ENCODE measurements around the gene RAP1GAP2. TPM values are rescaled to one million over a fixed set of nuclear protein-coding genes. Genes with fewer than 3 reads are reported as not detected.

Gene RAP1GAP2
- total and polyA plus RNA-seq, 10 donors = 1.2 to 32.7 (median 14.1) TPM

- 52 to 77% (median 70%) methylated on average over 12 of the region's 12 CpGs for WGBS, 5 donors
- H3K27me3 ChIP-seq (replicated peaks in 1 of 7) = peaks cover 0 to 42% (median 0%) of the 10 kb centered on the region in 7 donors
- no peaks in the 10 kb centered on the region for H3K9me3 ChIP-seq
- DNase-seq = no peak
- intact Hi-C loops (cut with DNase I; ENCODE audit: low total_unique reads) = no loop called here
- H3K36me3 ChIP-seq = peaks cover 0 to 17% (median 0%) of the 10 kb centered on the region in 6 donors
- TF ChIP-seq POLR2AphosphoS5 (IDR thresholded peaks at IDR 0.05) (no peak), POLR2A (IDR thresholded peaks at IDR 0.05) (no peak), CTCF (IDR thresholded peaks at IDR 0.05 in 8 of 11, conservative IDR thresholded peaks at IDR 0.05 in 3 of 11) (no peak)
- no peak overlapping the region for H3K27ac ChIP-seq
- no peak overlapping the region for H3K4me3 ChIP-seq
- H3K4me1 ChIP-seq = peaks cover 0 to 32% (median 16%) of the 10 kb centered on the region in 6 donors
Observed at GRCh38 chr17:2932946-2933345, 136.7 kb downstream of the RAP1GAP2 start.

- intact Hi-C loops (cut with DNase I; ENCODE audit: low total_unique reads) = no loop called here
- Histone ChIP-seq H3K36me3 (peaks cover 0 to 17% (median 0%) of the 10 kb centered on the region in 6 donors), H3K4me1 (peaks cover 0 to 32% (median 16%) of the 10 kb centered on the region in 6 donors), H3K9me3 (no peaks in the 10 kb centered on the region), H3K4me3 (no peak overlapping the region), H3K27me3 (replicated peaks in 1 of 7) (peaks cover 0 to 42% (median 0%) of the 10 kb centered on the region in 7 donors), H3K27ac (no peak overlapping the region)
- 91 to 96% (median 92%) methylated on average over 11 of the region's 11 CpGs for WGBS, 5 donors
- TF ChIP-seq CTCF (IDR thresholded peaks at IDR 0.05 in 8 of 11, conservative IDR thresholded peaks at IDR 0.05 in 3 of 11) = no peak
- no peak for TF ChIP-seq POLR2AphosphoS5 (IDR thresholded peaks at IDR 0.05)
- TF ChIP-seq POLR2A (IDR thresholded peaks at IDR 0.05) = no peak
- no peak for DNase-seq
Observed at GRCh38 chr17:2933606-2934005, 137.4 kb downstream of the RAP1GAP2 start.

GRCh38 chr17:2935632-2936031 lies 139.4 kb downstream of the RAP1GAP2 start:
- intact Hi-C loops (cut with DNase I; ENCODE audit: low total_unique reads) = no loop called here
- Histone ChIP-seq H3K4me1 (peaks cover 0 to 31% (median 10%) of the 10 kb centered on the region in 6 donors), H3K4me3 (no peak overlapping the region), H3K27me3 (replicated peaks in 1 of 7) (peaks cover 0 to 42% (median 0%) of the 10 kb centered on the region in 7 donors), H3K27ac (no peak overlapping the region), H3K9me3 (no peaks in the 10 kb centered on the region), H3K36me3 (peaks cover 0 to 17% (median 0%) of the 10 kb centered on the region in 6 donors)
- WGBS, 5 donors = 33 to 44% (median 40%) methylated on average over 21 of the region's 21 CpGs
- TF ChIP-seq POLR2AphosphoS5 (IDR thresholded peaks at IDR 0.05) = no peak
- TF ChIP-seq POLR2A (IDR thresholded peaks at IDR 0.05) = no peak
- no peak for TF ChIP-seq CTCF (IDR thresholded peaks at IDR 0.05 in 8 of 11, conservative IDR thresholded peaks at IDR 0.05 in 3 of 11)
- DNase-seq = no peak

- 56 to 66% (median 61%) methylated on average over 5 of the region's 5 CpGs for WGBS, 5 donors
- no peak overlapping the region for H3K27ac ChIP-seq
- H3K36me3 ChIP-seq = peaks cover 0 to 17% (median 0%) of the 10 kb centered on the region in 6 donors
- no peaks in the 10 kb centered on the region for H3K9me3 ChIP-seq
- TF ChIP-seq POLR2AphosphoS5 (IDR thresholded peaks at IDR 0.05) = no peak
- TF ChIP-seq POLR2A (IDR thresholded peaks at IDR 0.05) = no peak
- TF ChIP-seq CTCF (IDR thresholded peaks at IDR 0.05 in 8 of 11, conservative IDR thresholded peaks at IDR 0.05 in 3 of 11) = no peak
- DNase-seq = no peak
- H3K27me3 ChIP-seq (replicated peaks in 1 of 7) = peaks cover 0 to 42% (median 0%) of the 10 kb centered on the region in 7 donors
- intact Hi-C loops (cut with DNase I; ENCODE audit: low total_unique reads) = no loop called here
- H3K4me3 ChIP-seq = no peak overlapping the region
- peaks cover 0 to 24% (median 5%) of the 10 kb centered on the region in 6 donors for H3K4me1 ChIP-seq
Observed at GRCh38 chr17:2936351-2936750, 140.1 kb downstream of the RAP1GAP2 start.

Measured in spleen (tissue), 11 donors.